Mammary epithelial cell (primary cell): ENCODE measurements around the gene CYTIP.

Source experiments
- CTCF ChIP-seq, 2 donors: IDR thresholded peaks in 1 of 2; conservative IDR thresholded peaks in 1 of 2; 2 replicates each; pipeline ENCODE4 v1.5.1; 2011 to 2012; ENCODE audit warnings: inconsistent platforms in 2 of 2, low read length in 2 of 2, mild to moderate bottlenecking in 2 of 2, control low read depth in 1 of 2, low read depth in 1 of 2; ENCODE audit not compliant: insufficient read depth in 1 of 2; ENCODE audit errors: extremely low read depth in 1 of 2
- EZH2 ChIP-seq: IDR thresholded peaks from 2 replicates; pipeline ENCODE4 v1.6.1; 2012; ENCODE audit warnings: low read length, inconsistent platforms, borderline replicate concordance

GRCh38 chr2:157447741-157448140 lies 3.9 kb upstream of the CYTIP start:
- TF ChIP-seq CTCF (conservative IDR thresholded peaks at IDR 0.05 in 1 of 2, IDR thresholded peaks at IDR 0.05 in 1 of 2; ENCODE audit: extremely low read depth in 1 of 2, insufficient read depth in 1 of 2, low read depth in 1 of 2, low read length in 2 of 2) (no peak), EZH2 (no peak)
